DOHH2 (cell line): ENCODE results near the gene AVPR2.

Experiments
- H3F3A ChIP-seq: fragments of 200-600 bp; sonication (generic), shearing (Covaris generic); 2 replicates; pipeline ENCODE4 v1.6.0; 2016; ENCODE audit warnings: antibody characterized with exemption, mild to moderate bottlenecking; ENCODE audit not compliant: control insufficient read depth, insufficient read depth
- H3K27ac ChIP-seq: fragments of 200-600 bp; sonication (generic); 2 replicates; pipeline ENCODE4 v1.5.1; 2014; ENCODE audit warnings: low read depth, mild to moderate bottlenecking, low read length, moderate library complexity
- H3K27me3 ChIP-seq: fragments of 200-600 bp; sonication (generic); 2 replicates; pipeline ENCODE4 v1.6.1; 2014; ENCODE audit warnings: mild to moderate bottlenecking, low read length, mixed read lengths; ENCODE audit not compliant: control insufficient read depth
- H3K36me3 ChIP-seq: fragments of 200-600 bp; sonication (generic); 2 replicates; pipeline ENCODE4 v1.6.1; 2014; ENCODE audit warnings: mild to moderate bottlenecking, low read length, moderate library complexity, mixed read lengths; ENCODE audit not compliant: control insufficient read depth
- H3K4me1 ChIP-seq: fragments of 200-600 bp; sonication (generic); 2 replicates; pipeline ENCODE4 v1.6.1; 2014; ENCODE audit warnings: mild to moderate bottlenecking, low read length, mixed read lengths; ENCODE audit not compliant: control insufficient read depth
- H3K4me2 ChIP-seq: fragments of 200-600 bp; sonication (generic); 2 replicates; pipeline ENCODE4 v1.6.0; 2014; ENCODE audit warnings: mild to moderate bottlenecking, low read length, moderate library complexity
- H3K4me3 ChIP-seq: fragments of 200-600 bp; sonication (generic); 2 replicates; pipeline ENCODE4 v1.5.1; 2014; ENCODE audit warnings: mild to moderate bottlenecking, low read length, mixed read lengths
- H3K79me2 ChIP-seq: fragments of 200-600 bp; sonication (generic); 2 replicates; pipeline ENCODE4 v1.6.1; 2014; ENCODE audit warnings: mild to moderate bottlenecking, low read length, mixed read lengths; ENCODE audit not compliant: control insufficient read depth
- H3K9me2 ChIP-seq: fragments of 200-600 bp; sonication (generic); replicated peaks from 2 replicates; pipeline ENCODE4 v1.6.1; 2014; ENCODE audit warnings: mild to moderate bottlenecking, low read length, mixed read lengths; ENCODE audit not compliant: control insufficient read depth
- H3K9me3 ChIP-seq: fragments of 200-600 bp; sonication (generic); 2 replicates; pipeline ENCODE4 v1.6.1; 2014; ENCODE audit warnings: antibody characterized with exemption, low read length, mixed read lengths; ENCODE audit not compliant: control insufficient read depth, insufficient read depth
- H4K20me1 ChIP-seq: fragments of 200-600 bp; sonication (generic); 2 replicates; pipeline ENCODE4 v1.6.0; 2014; ENCODE audit warnings: low read depth, mild to moderate bottlenecking, antibody characterized with exemption, low read length, moderate library complexity; ENCODE audit not compliant: control insufficient read depth, insufficient read depth
- EZH2phosphoT487 ChIP-seq: fragments of 200-600 bp; sonication (generic); IDR thresholded peaks from 2 replicates; pipeline ENCODE4 v1.6.1; 2017; ENCODE audit warnings: borderline replicate concordance, mild to moderate bottlenecking, antibody characterized with exemption, low read length, moderate library complexity, mixed read lengths
- TF ChIP-seq, protein P1 (sequence below): fragments of 200-600 bp; sonication (generic); IDR thresholded peaks from one replicate; pipeline ENCODE4 v1.5.1; 2014; ENCODE audit warnings: antibody characterized with exemption, mild to moderate bottlenecking, low read depth, low read length; ENCODE audit not compliant: poor library complexity, severe bottlenecking

The AVPR2 gene

DNA sequence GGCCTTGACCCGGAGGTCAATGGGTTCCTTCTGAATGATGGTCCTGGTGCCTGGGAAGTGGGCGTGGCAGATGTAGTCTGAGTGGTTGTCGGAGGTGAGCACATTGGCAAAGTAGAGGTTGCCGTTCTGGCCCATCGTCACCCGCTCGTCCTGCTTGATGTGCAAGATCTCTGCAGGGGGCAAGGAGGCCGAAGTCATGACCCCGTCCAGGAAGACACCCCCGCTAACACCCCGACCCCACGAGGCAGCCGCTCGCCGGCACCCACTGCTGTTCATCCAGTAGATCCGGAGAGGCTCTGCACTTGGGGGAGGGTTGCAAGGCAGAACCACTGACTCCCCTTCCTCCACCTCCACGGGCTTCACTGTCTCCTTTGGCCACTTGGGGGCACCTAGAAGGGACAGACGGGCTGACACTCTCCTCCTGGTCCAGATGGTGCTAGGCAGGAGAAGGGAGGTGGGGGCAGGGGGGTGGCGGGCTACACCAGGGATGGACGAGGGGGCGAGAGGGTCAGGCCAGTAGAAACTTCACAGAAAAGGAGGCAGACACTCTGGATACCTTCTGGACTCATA lies 33.6 kb upstream of the AVPR2 start:
- no peaks in the 10 kb centered on the region for H3K9me2 ChIP-seq
- no peak for TF ChIP-seq EZH2phosphoT487
- H3F3A ChIP-seq: no peaks in the 10 kb centered on the region
- no peak overlapping the region for H3K4me3 ChIP-seq
- H3K4me1 ChIP-seq: no peaks in the 10 kb centered on the region
- H3K36me3 ChIP-seq: no peaks in the 10 kb centered on the region
- H4K20me1 ChIP-seq: no peaks in the 10 kb centered on the region
- H3K27ac ChIP-seq: no peak overlapping the region
- no peaks in the 10 kb centered on the region for H3K9me3 ChIP-seq
- H3K27me3 ChIP-seq: no peaks in the 10 kb centered on the region; the same call in 1 of the 2 replicates
- no peak overlapping the region for H3K4me2 ChIP-seq
- no peaks in the 10 kb centered on the region for H3K79me2 ChIP-seq

DNA sequence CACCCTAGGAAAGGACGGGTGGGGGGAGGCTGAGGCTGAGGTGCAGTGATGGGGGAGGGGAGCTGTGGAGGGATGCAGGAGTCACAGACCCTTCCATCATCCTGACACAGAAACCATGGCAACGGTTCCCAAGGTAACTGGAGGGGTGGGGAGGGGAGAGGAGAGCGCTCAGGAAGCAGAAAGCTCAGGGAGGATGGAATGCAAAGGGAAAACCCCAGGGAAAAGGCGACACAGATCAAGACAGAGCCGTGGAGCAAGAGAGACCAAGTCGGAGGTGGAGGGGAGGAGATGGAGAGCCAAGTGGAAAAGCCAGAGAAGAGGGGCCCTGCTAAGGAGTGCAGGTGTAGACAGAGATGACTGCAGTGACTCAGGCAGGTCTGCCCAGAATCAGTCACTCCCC lies 33.0 kb upstream of the AVPR2 start:
- H3K36me3 ChIP-seq: no peaks in the 10 kb centered on the region
- no peaks in the 10 kb centered on the region for H3K4me1 ChIP-seq
- no peak overlapping the region for H3K4me2 ChIP-seq
- no peaks in the 10 kb centered on the region for H3F3A ChIP-seq
- no peak overlapping the region for H3K4me3 ChIP-seq
- H4K20me1 ChIP-seq: no peaks in the 10 kb centered on the region
- H3K9me3 ChIP-seq: no peaks in the 10 kb centered on the region
- H3K9me2 ChIP-seq: no peaks in the 10 kb centered on the region
- no peak for TF ChIP-seq EZH2phosphoT487
- TF ChIP-seq, protein P1, sequence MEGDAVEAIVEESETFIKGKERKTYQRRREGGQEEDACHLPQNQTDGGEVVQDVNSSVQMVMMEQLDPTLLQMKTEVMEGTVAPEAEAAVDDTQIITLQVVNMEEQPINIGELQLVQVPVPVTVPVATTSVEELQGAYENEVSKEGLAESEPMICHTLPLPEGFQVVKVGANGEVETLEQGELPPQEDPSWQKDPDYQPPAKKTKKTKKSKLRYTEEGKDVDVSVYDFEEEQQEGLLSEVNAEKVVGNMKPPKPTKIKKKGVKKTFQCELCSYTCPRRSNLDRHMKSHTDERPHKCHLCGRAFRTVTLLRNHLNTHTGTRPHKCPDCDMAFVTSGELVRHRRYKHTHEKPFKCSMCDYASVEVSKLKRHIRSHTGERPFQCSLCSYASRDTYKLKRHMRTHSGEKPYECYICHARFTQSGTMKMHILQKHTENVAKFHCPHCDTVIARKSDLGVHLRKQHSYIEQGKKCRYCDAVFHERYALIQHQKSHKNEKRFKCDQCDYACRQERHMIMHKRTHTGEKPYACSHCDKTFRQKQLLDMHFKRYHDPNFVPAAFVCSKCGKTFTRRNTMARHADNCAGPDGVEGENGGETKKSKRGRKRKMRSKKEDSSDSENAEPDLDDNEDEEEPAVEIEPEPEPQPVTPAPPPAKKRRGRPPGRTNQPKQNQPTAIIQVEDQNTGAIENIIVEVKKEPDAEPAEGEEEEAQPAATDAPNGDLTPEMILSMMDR: no peak
- no peak overlapping the region for H3K27ac ChIP-seq
- H3K79me2 ChIP-seq: no peaks in the 10 kb centered on the region
- H3K27me3 ChIP-seq: no peaks in the 10 kb centered on the region; the same call in 1 of the 2 replicates

DNA sequence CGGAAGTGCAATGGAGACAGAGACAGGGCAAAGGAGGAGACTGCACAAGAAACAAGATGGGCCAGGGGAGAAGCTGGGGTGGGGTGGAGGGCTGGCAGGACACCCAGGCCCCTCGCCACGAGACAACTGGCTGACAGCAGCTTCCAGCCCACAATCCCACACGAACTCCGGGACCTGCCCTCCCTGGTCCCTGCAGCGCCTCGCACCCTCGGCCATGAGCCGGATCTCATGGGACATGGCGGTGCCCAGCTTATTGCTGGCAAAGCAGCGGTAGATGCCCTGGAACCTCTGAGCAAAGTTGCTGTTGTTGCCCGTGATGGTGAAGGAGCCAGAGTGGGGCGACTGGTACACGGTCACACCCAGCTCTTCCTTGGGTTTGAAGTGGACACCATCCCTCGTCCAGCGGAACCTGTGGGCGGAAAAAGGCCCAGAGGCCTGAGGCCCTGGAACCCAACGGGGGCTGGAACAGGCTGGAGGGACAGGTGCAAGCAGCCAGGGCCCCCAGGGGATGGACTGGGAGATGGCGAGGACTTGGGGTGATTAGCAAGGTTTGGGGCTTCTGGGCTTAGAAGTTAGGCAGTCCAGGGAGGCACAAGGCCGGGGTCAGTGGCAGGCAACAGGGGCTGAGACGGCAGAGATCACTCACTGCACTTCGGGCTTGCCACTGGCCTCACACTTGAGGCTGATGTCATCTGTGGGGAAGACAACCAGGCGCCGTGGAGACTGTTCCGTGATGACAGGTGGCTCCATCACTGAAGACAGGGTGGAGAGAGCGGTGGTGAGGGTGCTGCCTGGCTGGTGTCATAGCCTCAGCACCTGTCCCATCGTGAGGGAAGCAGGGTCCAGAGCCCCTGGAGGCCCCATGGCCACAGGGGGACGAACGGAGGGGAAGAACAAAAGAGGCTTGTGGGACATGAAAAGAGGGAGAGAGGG lies 32.3 kb upstream of the AVPR2 start:
- no peaks in the 10 kb centered on the region for H3K36me3 ChIP-seq
- H3K27ac ChIP-seq: no peak overlapping the region
- no peak overlapping the region for H3K4me3 ChIP-seq
- no peaks in the 10 kb centered on the region for H3F3A ChIP-seq
- H3K79me2 ChIP-seq: no peaks in the 10 kb centered on the region
- TF ChIP-seq, protein P1: no peak
- TF ChIP-seq EZH2phosphoT487: no peak
- H4K20me1 ChIP-seq: no peaks in the 10 kb centered on the region
- H3K27me3 ChIP-seq: no peaks in the 10 kb centered on the region; the same call in 1 of the 2 replicates
- no peaks in the 10 kb centered on the region for H3K9me3 ChIP-seq
- H3K4me2 ChIP-seq: no peak overlapping the region
- H3K9me2 ChIP-seq: no peaks in the 10 kb centered on the region
- no peaks in the 10 kb centered on the region for H3K4me1 ChIP-seq
